Measurements from ENCODE around the gene TIMM10B.

The TIMM10B gene, protein sequence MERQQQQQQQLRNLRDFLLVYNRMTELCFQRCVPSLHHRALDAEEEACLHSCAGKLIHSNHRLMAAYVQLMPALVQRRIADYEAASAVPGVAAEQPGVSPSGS

GRCh38 chr11:6481012-6481923 lies at the start of gene TIMM10B, which contains the start of gene ARFIP2:
TSS of gene TIMM10B (plus strand) at chr11:6481501. CDS start at chr11:6481517, 16 bp downstream.
TSS of gene ARFIP2 (minus strand) at chr11:6481331. CDS start at chr11:6480421, 910 bp downstream.
- peak; percentile 79 to 97 for DNase-seq

GRCh38 chr11:6431861-6432260 lies 49.4 kb upstream of the TIMM10B start:
- DNase-seq, result no peak

DNA sequence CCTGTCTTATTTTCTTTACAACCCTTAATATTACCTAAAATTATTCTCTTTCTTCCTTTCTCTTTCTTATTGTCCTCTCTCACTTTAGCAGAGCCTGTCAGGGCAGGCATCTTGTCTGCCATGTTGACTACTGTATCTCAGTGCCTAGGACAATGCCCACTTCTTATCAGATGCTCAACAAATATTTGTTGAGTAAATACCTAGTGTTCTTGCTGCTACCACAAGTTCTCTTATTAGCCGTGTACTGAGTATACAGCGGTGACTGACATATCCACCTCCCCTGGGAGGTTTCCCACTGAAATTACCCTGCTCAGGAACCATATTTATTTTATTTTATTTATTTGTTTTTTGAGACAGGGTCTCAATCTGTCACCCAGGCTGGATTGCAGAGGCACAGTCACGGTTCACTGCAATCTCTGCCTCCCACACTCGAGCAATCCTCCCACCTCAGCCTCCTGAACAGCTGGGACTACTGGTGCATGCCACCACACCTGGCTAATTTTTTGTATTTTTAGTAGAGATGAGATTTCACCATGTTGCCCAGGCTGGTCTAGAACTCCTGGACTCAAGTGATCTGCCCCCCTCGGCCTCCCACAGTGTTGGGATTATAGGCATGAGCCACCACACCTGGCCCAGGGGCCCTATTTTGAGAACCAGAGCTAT lies 47.2 kb upstream of the TIMM10B start:
- DNase-seq, result no peak

GRCh38 chr11:6437423-6437822 lies 43.9 kb upstream of the TIMM10B start:
- no peak for DNase-seq

- DNase-seq, result peak in 1 of 2 donors; percentile 10
Measured at GRCh38 chr11:6437993-6438392, 43.3 kb upstream of the TIMM10B start.

DNA sequence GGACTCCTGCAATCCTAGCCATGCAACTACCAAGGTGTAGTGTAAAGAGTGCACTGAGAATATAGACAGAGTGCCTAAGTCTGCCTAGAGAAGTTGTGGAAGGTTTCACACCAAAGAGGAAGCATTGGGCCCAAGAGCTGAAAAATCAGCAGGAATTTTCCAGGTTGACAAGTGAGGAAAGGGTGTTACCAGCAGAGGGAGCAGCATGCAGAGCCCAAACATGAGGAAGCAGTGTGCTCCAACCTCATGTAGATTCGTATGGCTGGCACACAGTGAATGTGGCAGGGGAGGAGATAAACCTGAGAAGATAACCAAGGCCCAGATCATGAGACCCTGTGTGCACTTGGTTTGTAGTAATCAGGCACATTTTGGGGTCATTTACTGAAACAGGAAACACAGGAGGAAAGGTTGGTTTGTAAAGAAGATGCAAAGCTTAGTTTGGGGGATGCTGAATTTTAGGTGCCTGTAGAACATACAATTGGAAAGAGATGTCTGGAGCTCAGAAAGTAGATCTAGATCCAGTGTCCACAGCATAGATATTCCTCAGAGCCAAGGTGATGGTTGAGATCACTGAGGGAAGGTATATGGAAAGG lies 42.2 kb upstream of the TIMM10B start:
- peak in 1 of 2 donors; percentile 49 for DNase-seq

GRCh38 chr11:6440906-6441358 lies 40.4 kb upstream of the TIMM10B start, which contains the start of gene HPX:
TSS of gene HPX (minus strand) at chr11:6440987. CDS start at chr11:6440963, 24 bp downstream.
- no peak for DNase-seq

GRCh38 chr11:6442441-6442840 lies 38.9 kb upstream of the TIMM10B start:
- DNase-seq, result no peak

DNA sequence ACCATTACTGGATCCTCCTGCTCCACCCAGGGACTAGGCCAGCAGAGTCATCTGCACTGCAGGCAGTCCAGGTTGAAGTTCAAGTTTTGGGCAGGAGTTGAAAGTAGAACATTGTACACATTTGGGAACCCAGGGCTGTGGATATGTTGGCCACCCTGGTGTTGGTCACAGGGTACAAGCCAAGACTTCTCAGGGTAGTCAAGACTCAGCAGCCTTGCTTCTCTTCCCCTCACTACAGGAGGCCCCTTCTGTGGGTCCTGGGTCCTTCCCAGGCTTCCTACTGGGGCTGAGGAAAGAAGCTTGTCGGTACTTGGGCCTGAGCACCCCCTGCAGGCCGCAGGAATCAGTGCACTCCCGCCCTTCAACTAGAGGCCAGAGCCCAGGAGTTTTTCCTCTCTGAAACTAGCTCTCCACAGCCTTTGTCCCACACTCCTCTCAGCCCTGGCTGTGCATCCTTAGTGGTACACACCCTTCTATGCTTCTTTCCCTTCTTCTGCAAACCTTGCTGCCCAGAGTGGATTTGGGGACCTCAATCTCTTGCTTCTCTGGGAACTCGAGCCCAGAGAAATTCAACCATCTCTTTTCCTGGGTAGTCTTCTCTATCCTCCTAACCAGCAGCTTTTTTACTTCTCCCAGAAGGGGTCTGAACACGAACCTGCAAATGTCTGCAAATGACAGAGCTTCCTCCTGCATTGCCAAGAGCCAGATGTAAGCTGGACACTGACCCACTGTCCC lies 37.9 kb upstream of the TIMM10B start:
- peak in 1 of 2 donors; percentile 38 for DNase-seq

DNA sequence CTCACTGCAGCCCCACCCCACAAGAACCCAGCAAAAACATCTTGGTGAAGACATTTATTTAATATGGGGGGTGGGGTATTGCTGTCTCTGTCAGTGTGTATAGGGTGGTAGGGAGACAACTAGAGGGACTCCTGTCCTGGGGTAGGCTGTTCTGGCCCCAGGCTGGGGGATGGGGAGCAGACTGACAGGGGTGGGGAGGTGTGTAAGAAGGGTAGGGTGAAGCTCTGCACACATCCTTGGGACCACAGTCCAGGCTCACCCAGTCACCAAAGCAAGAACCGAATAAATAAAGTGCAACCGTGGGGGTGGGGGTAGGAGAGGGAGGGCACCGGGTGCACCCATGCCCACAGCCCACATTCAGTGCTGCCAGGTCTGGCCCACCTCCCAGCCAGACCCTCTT lies 32.7 kb upstream of the TIMM10B start:
- DNase-seq, result no peak

GRCh38 chr11:6452219-6452618 lies 29.1 kb upstream of the TIMM10B start:
- no peak for DNase-seq

DNA sequence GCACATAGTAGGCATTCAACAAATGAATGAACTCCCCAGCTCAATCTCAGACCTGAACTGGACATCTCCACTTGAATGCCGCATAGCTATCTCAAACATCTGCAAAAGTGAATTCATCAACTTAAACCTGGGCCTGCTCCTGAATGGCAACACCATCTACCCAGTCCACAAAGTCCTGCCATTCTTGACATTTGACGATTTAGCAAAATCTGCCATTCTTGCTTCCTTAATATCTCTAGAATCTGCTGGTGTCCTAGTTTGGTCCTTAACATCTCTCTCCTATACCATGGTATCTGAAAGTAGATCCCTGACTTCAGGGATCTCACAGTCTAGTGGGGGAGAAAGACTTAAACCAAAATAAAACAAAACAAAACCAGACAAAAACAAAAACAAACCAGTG lies 28.1 kb upstream of the TIMM10B start:
- no peak for DNase-seq

DNA sequence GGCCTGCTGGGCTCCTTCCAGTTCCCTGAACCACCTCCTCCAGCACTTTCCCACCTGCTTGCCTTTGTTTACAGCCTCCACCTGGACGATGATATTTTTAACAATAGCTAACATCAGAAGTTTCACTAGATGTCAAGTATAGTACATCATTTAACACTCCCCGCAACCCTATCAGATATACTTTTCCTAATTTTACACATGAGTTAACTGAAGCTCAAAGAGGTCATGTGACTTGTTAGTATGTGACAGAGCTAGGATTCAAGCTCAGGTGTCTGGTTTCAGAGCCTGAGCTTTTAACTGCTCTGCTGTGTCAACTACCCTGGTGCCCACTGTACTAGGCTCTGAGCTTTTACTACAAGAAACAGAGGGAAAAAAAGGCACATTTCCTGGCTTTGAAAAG lies 26.2 kb upstream of the TIMM10B start:
- no peak for DNase-seq

- DNase-seq, result no peak
Measured at GRCh38 chr11:6456361-6457073, 24.8 kb upstream of the TIMM10B start.

DNA sequence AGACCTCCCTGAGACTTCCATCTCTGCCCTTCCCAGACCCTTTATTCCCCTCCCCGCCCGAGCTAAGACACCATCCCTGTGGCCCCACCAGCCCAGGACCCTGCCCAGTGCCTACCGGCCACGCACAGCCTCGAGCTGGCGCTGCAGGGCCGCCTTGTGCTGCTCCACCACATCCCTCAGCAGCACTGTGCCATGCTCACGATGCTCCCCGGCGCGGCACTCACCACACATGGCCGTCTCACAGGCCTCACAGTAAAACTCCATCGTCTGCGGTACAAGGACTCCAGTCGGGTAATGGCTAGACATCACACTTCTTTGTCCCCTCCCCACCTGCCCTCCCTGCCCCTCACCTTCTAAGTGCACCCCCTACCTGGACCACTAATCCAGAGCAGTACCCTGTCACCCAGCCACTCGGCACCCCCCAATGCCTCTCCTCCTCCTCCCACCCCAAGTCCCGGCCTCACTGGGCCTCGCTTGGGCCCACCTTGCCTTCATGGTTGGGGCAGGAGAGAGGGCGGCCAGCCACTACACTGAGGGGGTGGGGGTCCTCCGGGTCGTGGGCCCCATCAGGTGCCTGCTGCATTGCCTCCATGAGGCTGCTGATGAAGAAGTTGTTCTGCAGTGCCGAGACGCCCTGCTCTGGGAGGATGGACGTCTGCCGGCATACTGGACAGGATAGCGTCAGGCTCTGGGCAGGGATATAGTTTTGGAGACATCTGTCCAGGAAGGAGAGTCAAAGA lies 23.6 kb upstream of the TIMM10B start:
- DNase-seq, result no peak

- DNase-seq, result no peak
Measured at GRCh38 chr11:6458352-6459098, 22.8 kb upstream of the TIMM10B start.

DNA sequence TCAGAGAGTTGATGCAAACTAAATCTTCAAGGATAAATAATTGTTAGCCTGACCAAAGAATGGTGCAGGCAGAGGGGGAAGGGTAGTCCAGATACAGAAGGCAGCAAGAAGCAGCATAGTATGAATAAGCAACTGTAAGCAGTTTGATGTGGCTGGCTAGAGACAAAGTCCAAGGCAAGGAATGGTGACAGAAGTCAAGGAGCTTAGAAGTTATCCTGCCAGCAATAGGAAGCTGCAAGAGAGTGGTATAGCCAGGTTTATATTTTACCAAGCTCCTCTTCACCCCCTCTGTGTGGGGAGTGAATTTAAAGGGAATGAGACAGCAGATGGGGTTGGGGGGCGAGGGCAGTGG lies 22.2 kb upstream of the TIMM10B start:
- DNase-seq, result no peak

GRCh38 chr11:6468712-6469495 lies 12.4 kb upstream of the TIMM10B start:
- DNase-seq, result no peak

- no peak for DNase-seq
Measured at GRCh38 chr11:6469599-6469998, 11.7 kb upstream of the TIMM10B start.

DNA sequence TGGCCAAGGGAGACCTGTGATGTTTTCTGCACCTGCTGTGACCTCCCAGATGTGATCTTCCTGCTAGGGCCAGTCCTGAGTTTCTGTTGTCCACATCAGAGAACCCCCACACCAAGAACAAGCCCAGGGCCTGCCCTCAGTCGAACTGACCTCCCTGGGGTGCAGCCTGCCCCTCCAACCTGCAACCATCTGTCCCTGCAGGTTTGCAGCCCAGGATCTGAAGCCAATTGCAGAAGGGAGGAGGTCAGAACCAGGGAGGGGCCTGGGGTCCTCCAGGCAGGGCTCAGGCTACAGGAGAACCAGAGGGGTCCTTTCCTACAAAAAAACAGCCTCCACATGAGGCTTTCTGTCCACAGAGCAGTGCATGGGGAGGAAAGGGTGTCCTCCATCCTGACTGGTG lies 8.4 kb upstream of the TIMM10B start:
- DNase-seq, result no peak

Measured in bone marrow (tissue), 2 donors.